ENCODE data around the gene SKOR1. TPM values are rescaled to one million over a fixed set of nuclear protein-coding genes. Genes with fewer than 3 reads are reported as not detected.

The SKOR1 gene
- total and polyA plus RNA-seq, 2 donors (not counting 1 experiment from before 2014, with no cell fraction given) = 0.01 to 0.17 TPM

GRCh38 chr15:67807836-67808235 is 17.5 kb upstream of the SKOR1 start:
- TF ChIP-seq EZH2 (IDR thresholded peaks at IDR 0.05; ENCODE audit: low read length, missing control alignments) = no peak
- TF ChIP-seq CTCF (conservative IDR thresholded peaks at IDR 0.05 in 1 of 2, IDR thresholded peaks at IDR 0.05 in 1 of 2; ENCODE audit: low read depth in 1 of 2, low read length in 2 of 2) = no peak
- Histone ChIP-seq H3K27ac (ENCODE audit: insufficient read depth, low read length) (no peak overlapping the region), H3K79me2 (ENCODE audit: control insufficient read depth, insufficient read depth, low read length) (no peaks in the 10 kb centered on the region), H3K4me3 (replicated peaks in 1 of 4; ENCODE audit: control extremely low read depth in 1 of 4, insufficient read depth in 1 of 4, low read depth in 3 of 4, low read length in 4 of 4) (no peak overlapping the region), H2AFZ (ENCODE audit: low read length) (no peak overlapping the region), H3K9ac (ENCODE audit: insufficient read depth, low read length) (no peak overlapping the region), H3K36me3 (ENCODE audit: control insufficient read depth, insufficient read depth, low read length) (no peaks in the 10 kb centered on the region), H4K20me1 (ENCODE audit: control insufficient read depth, extremely low read depth, insufficient read depth, low read length) (no peaks in the 10 kb centered on the region), H3K9me3 (ENCODE audit: control insufficient read depth, insufficient read depth, low read depth, low read length) (no peaks in the 10 kb centered on the region), H3K4me1 (ENCODE audit: control insufficient read depth, extremely low read depth, insufficient read depth, low read length) (no peaks in the 10 kb centered on the region), H3K4me2 (ENCODE audit: extremely low read depth, insufficient read depth, low read length) (no peak overlapping the region), H3K27me3 (ENCODE audit: control insufficient read depth, insufficient read depth, low read length) (peaks cover under 1% of the 10 kb centered on the region)
- no peak for DNase-seq (ENCODE audit: low read depth in 2 of 2)

- Histone ChIP-seq H3K4me2 (ENCODE audit: extremely low read depth, insufficient read depth, low read length) (no peak overlapping the region), H3K27me3 (ENCODE audit: control insufficient read depth, insufficient read depth, low read length) (peaks cover 6% of the 10 kb centered on the region), H2AFZ (ENCODE audit: low read length) (no peak overlapping the region), H3K36me3 (ENCODE audit: control insufficient read depth, insufficient read depth, low read length) (no peaks in the 10 kb centered on the region), H3K9me3 (ENCODE audit: control insufficient read depth, insufficient read depth, low read depth, low read length) (no peaks in the 10 kb centered on the region), H3K9ac (ENCODE audit: insufficient read depth, low read length) (no peak overlapping the region), H3K4me3 (replicated peaks in 1 of 4; ENCODE audit: control extremely low read depth in 1 of 4, insufficient read depth in 1 of 4, low read depth in 3 of 4, low read length in 4 of 4) (no peak overlapping the region), H3K79me2 (ENCODE audit: control insufficient read depth, insufficient read depth, low read length) (no peaks in the 10 kb centered on the region), H4K20me1 (ENCODE audit: control insufficient read depth, extremely low read depth, insufficient read depth, low read length) (no peaks in the 10 kb centered on the region), H3K27ac (ENCODE audit: insufficient read depth, low read length) (no peak overlapping the region), H3K4me1 (ENCODE audit: control insufficient read depth, extremely low read depth, insufficient read depth, low read length) (no peaks in the 10 kb centered on the region)
- TF ChIP-seq CTCF (conservative IDR thresholded peaks at IDR 0.05 in 1 of 2, IDR thresholded peaks at IDR 0.05 in 1 of 2; ENCODE audit: low read depth in 1 of 2, low read length in 2 of 2) (no peak), EZH2 (IDR thresholded peaks at IDR 0.05; ENCODE audit: low read length, missing control alignments) (no peak)
- DNase-seq (ENCODE audit: low read depth in 2 of 2) = no peak
Observed at GRCh38 chr15:67808821-67809220, 16.5 kb upstream of the SKOR1 start.

GRCh38 chr15:67809441-67809840 is 15.9 kb upstream of the SKOR1 start:
- Histone ChIP-seq H3K79me2 (ENCODE audit: control insufficient read depth, insufficient read depth, low read length) (no peaks in the 10 kb centered on the region), H3K4me2 (ENCODE audit: extremely low read depth, insufficient read depth, low read length) (no peak overlapping the region), H3K9me3 (ENCODE audit: control insufficient read depth, insufficient read depth, low read depth, low read length) (no peaks in the 10 kb centered on the region), H3K4me1 (ENCODE audit: control insufficient read depth, extremely low read depth, insufficient read depth, low read length) (no peaks in the 10 kb centered on the region), H4K20me1 (ENCODE audit: control insufficient read depth, extremely low read depth, insufficient read depth, low read length) (no peaks in the 10 kb centered on the region), H2AFZ (ENCODE audit: low read length) (no peak overlapping the region), H3K36me3 (ENCODE audit: control insufficient read depth, insufficient read depth, low read length) (no peaks in the 10 kb centered on the region), H3K4me3 (replicated peaks in 1 of 4; ENCODE audit: control extremely low read depth in 1 of 4, insufficient read depth in 1 of 4, low read depth in 3 of 4, low read length in 4 of 4) (no peak overlapping the region), H3K27ac (ENCODE audit: insufficient read depth, low read length) (no peak overlapping the region), H3K27me3 (ENCODE audit: control insufficient read depth, insufficient read depth, low read length) (peaks cover 6% of the 10 kb centered on the region), H3K9ac (ENCODE audit: insufficient read depth, low read length) (no peak overlapping the region)
- no peak for DNase-seq (ENCODE audit: low read depth in 2 of 2)
- no peak for TF ChIP-seq EZH2 (IDR thresholded peaks at IDR 0.05; ENCODE audit: low read length, missing control alignments)
- TF ChIP-seq CTCF (conservative IDR thresholded peaks at IDR 0.05 in 1 of 2, IDR thresholded peaks at IDR 0.05 in 1 of 2; ENCODE audit: low read depth in 1 of 2, low read length in 2 of 2) = no peak

Data from fibroblast of lung (primary cell).